K562 (cell line): Measurements from ENCODE around the gene XIRP1. TPM values are rescaled to one million over a fixed set of nuclear protein-coding genes. Genes with fewer than 3 reads are reported as not detected.
A peak's percentile ranks its signal among the peaks of the same experiment; 100 is the strongest.

Experiments
- ATAC-seq: fragments of 200-7000 bp; cut with Tn5 transposase; 3 replicates; pipeline ENCODE4 v1.9.1; 2020; ENCODE audit warnings: moderate library complexity
- BruUV-seq: library from RNA; stranded (reverse); fragments of 400-500 nt; replicated peaks from 2 replicates; lab custom pipeline; 2021; lab: Mats Ljungman, UMichigan
- CTCF ChIA-PET: fragments of 300-600 bp; formaldehyde crosslinking; extraction: SDS; loops from one replicate; lab custom pipeline; 2021; ENCODE audit warnings: low intra/inter-chr PET ratio; lab: Yijun Ruan, JAX
- POLR2A ChIA-PET: fragments of 300-600, 350-650 bp; sonication (Branson Sonifier 250); formaldehyde crosslinking; extraction: SDS; loops from one replicate; lab custom pipeline; 2021; ENCODE audit warnings: antibody characterized with exemption, inconsistent platforms; lab: Yijun Ruan, JAX
- DNase-seq, 4 experiments: peaks; one replicate each; pipeline versions ENCODE4 v3.0.0 to v3.0.0-alpha.2; 2011 to 2018; ENCODE audit warnings: low spot score in 3 of 4, mixed read lengths in 3 of 4; ENCODE audit errors: extremely low read depth in 1 of 4
- FAIRE-seq: peaks from 2 replicates; lab custom pipeline; 2011; peaks lifted over from hg19 to GRCh38; lab: Jason Lieb, UNC
- H2AFZ ChIP-seq: 2 replicates; pipeline ENCODE4 v1.6.0; 2011; ENCODE audit warnings: low read depth, low read length, control low read depth, inconsistent platforms
- H3K27ac ChIP-seq: fragments of 200-600 bp; 3 replicates; pipeline ENCODE4 v1.8.0; 2011; ENCODE audit warnings: low read depth, mild to moderate bottlenecking, control low read depth, inconsistent platforms, low read length, moderate library complexity, mixed read lengths; ENCODE audit errors: extremely low read depth
- H3K27me3 ChIP-seq, 2 experiments: fragments of 300-600 bp in 1 of 2; 2 replicates in 1 of 2; 3 replicates in 1 of 2; pipeline versions ENCODE4 v1.6.0 to v1.8.0; 2011; ENCODE audit warnings: inconsistent platforms in 2 of 2, low read length in 2 of 2, mild to moderate bottlenecking in 1 of 2, mixed read lengths in 1 of 2, moderate library complexity in 1 of 2; ENCODE audit not compliant: control insufficient read depth in 2 of 2, insufficient read depth in 2 of 2
- H3K36me3 ChIP-seq: fragments of 300-600 bp; 3 replicates; pipeline ENCODE4 v1.8.0; 2011; ENCODE audit warnings: mild to moderate bottlenecking, low read length, inconsistent platforms; ENCODE audit not compliant: control insufficient read depth, insufficient read depth
- H3K4me1 ChIP-seq, 2 experiments: fragments of 200-600 bp in 1 of 2; replicated peaks in 1 of 2; 2 replicates in 1 of 2; 3 replicates in 1 of 2; pipeline versions ENCODE4 v1.5.1 to v1.8.0; 2011; ENCODE audit warnings: inconsistent platforms in 2 of 2, low read length in 2 of 2, mild to moderate bottlenecking in 1 of 2, mixed read lengths in 1 of 2, moderate library complexity in 1 of 2; ENCODE audit not compliant: control insufficient read depth in 2 of 2, insufficient read depth in 2 of 2
- H3K4me2 ChIP-seq: 2 replicates; pipeline ENCODE4 v1.6.1; 2011; ENCODE audit warnings: low read length, control low read depth, inconsistent platforms, mixed read lengths; ENCODE audit not compliant: insufficient read depth
- H3K4me3 ChIP-seq: fragments of 200-600 bp; sonication (generic), shearing (Covaris generic); 2 replicates; pipeline ENCODE4 v1.5.1; 2016; ENCODE audit warnings: control low read depth, inconsistent platforms
- H3K79me2 ChIP-seq: fragments of 200-600 bp; 3 replicates; pipeline ENCODE4 v1.8.0; 2011; ENCODE audit warnings: low read length, inconsistent platforms; ENCODE audit not compliant: control insufficient read depth, insufficient read depth
- H3K9ac ChIP-seq, 2 experiments: 2 replicates each; pipeline versions ENCODE4 v1.6.0 to v1.6.1; 2011; ENCODE audit warnings: low read depth in 2 of 2, low read length in 2 of 2, control low read depth in 1 of 2, inconsistent platforms in 1 of 2, mild to moderate bottlenecking in 1 of 2, mixed read lengths in 1 of 2; ENCODE audit not compliant: insufficient read depth in 1 of 2
- H3K9me1 ChIP-seq: one replicate; pipeline ENCODE4 v1.6.0; 2011; ENCODE audit warnings: inconsistent platforms, mild to moderate bottlenecking, low read length, moderate library complexity; ENCODE audit not compliant: control insufficient read depth, insufficient read depth
- H3K9me3 ChIP-seq: replicated peaks from 2 replicates; pipeline ENCODE4 v1.5.1; 2011; ENCODE audit warnings: low read depth, low read length, inconsistent platforms; ENCODE audit not compliant: control insufficient read depth, insufficient read depth
- H4K20me1 ChIP-seq: replicated peaks from 2 replicates; pipeline ENCODE4 v1.6.1; 2011; ENCODE audit warnings: low read length, inconsistent platforms, mixed read lengths; ENCODE audit not compliant: control insufficient read depth, insufficient read depth
- BDP1 ChIP-seq: IDR thresholded peaks from 3 replicates; pipeline ENCODE4 v1.6.1; 2011; ENCODE audit not compliant: insufficient read length, insufficient read depth
- EHMT2 ChIP-seq: fragments of 450-650 bp; IDR thresholded peaks from 2 replicates; pipeline ENCODE4 v1.6.1; 2018; ENCODE audit warnings: antibody characterized with exemption
- HDAC1 ChIP-seq, 2 experiments: fragments of 450-650 bp; IDR thresholded peaks; 2 replicates each; pipeline ENCODE4 v1.6.1; 2016 to 2017; ENCODE audit warnings: inconsistent platforms in 1 of 2, mild to moderate bottlenecking in 1 of 2, moderate library complexity in 1 of 2
- MCM2 ChIP-seq: fragments of 450-650 bp; IDR thresholded peaks from 2 replicates; pipeline ENCODE4 v1.6.1; 2017; ENCODE audit warnings: low read depth, mild to moderate bottlenecking
- NFRKB ChIP-seq: fragments of 450-650 bp; IDR thresholded peaks from 2 replicates; pipeline ENCODE4 v1.6.1; 2016; ENCODE audit warnings: low read depth
- RBBP5 ChIP-seq: fragments of 200-600 bp; sonication (generic); IDR thresholded peaks from 2 replicates; pipeline ENCODE4 v1.6.1; 2012; ENCODE audit warnings: borderline replicate concordance, mild to moderate bottlenecking, low read length, control low read depth, inconsistent platforms; ENCODE audit not compliant: insufficient read depth, poor library complexity, severe bottlenecking
- REST ChIP-seq, 2 experiments: fragments of 450-650 bp; formaldehyde crosslinking in 1 of 2; IDR thresholded peaks; 2 replicates each; pipeline versions ENCODE4 v1.4.0 to v1.6.1; 2014 to 2020; ENCODE audit warnings: mild to moderate bottlenecking in 2 of 2, borderline replicate concordance in 1 of 2, low read depth in 1 of 2
- SNAPC5 ChIP-seq: fragments of 250-450 bp; sonication (Bioruptor Pico); IDR thresholded peaks from 2 replicates; pipeline ENCODE4 v1.8.0; 2021; ENCODE audit warnings: moderate library complexity, mild to moderate bottlenecking, inconsistent platforms
- ZNF212 ChIP-seq: fragments of 450-650 bp; formaldehyde crosslinking; IDR thresholded peaks from 2 replicates; pipeline ENCODE4 v1.4.0; 2020; ENCODE audit warnings: mild to moderate bottlenecking
- ZNF316 ChIP-seq: fragments of 450-650 bp; IDR thresholded peaks from 2 replicates; pipeline ENCODE4 v1.6.1; 2016
- WGBS: fragments of 100-300 bp; shearing (Covaris generic); methylation state at CpG from one replicate; pipeline ENCODE4 v1.1.6; 2016; ENCODE audit warnings: low coverage, mixed read lengths; ENCODE audit not compliant: insufficient coverage; ENCODE audit errors: missing lambda C conversion rate; 5-methylcytosine and 5-hydroxymethylcytosine counted together
- in situ Hi-C: fragments of 300-500 bp; cut with MboI; formaldehyde crosslinking; loops from 4 replicates; pipeline ENCODE4 v1.15.0; 2018; ENCODE audit warnings: inconsistent platforms, mixed read lengths
- intact Hi-C: fragments of 100-400 bp; cut with micrococcal nuclease; formaldehyde crosslinking; loops from 2 replicates; pipeline ENCODE4 v1.14.2; 2022
- polyA plus RNA-seq, 8 experiments: library from polyadenylated mRNA; depleted of rRNA in 4 of 8; stranded (reverse) in 5 of 8; unstranded in 3 of 8; fragments of >200 nt; fragmentation: Nextera tagmentation in 2 of 8; fragmentation: Illumina TruSeq in 1 of 8; extraction: Ambion mirVana in 2 of 8; extraction: Trizol in 1 of 8; gene quantifications; 2 replicates each; pipeline versions ENCODE4 v1.2.1 to v1.2.3, GENCODE V29; 2011 to 2014; ENCODE audit warnings: inconsistent platforms in 1 of 8, missing spikeins in 1 of 8
- total RNA-seq, 7 experiments: library from RNA; depleted of rRNA in 6 of 7; stranded (reverse); fragments of >200 nt in 6 of 7; fragmentation: Illumina TruSeq in 2 of 7; extraction: Trizol in 2 of 7; gene quantifications; 2 replicates each; pipeline versions ENCODE4 v1.2.1 to v1.2.3, GENCODE V29; 2011 to 2021; ENCODE audit warnings: low replicate concordance in 1 of 7
- TF ChIP-seq, protein P1 (sequence below): fragments of 250-450 bp; sonication (Bioruptor Pico); IDR thresholded peaks from 2 replicates; pipeline ENCODE4 v1.8.0; 2021; ENCODE audit warnings: borderline replicate concordance, mild to moderate bottlenecking, moderate library complexity; ENCODE audit not compliant: poor library complexity, severe bottlenecking
- TF ChIP-seq, protein P2 (sequence below): fragments of 250-450 bp; sonication (Bioruptor Pico); IDR thresholded peaks from 2 replicates; pipeline ENCODE4 v1.5.1; 2021; ENCODE audit warnings: mild to moderate bottlenecking

XIRP1 gene
- total and polyA plus RNA-seq, 9 of the 15 experiments (the other 6 are each of a cell fraction or from before 2014, with no cell fraction given) = 0.03 to 0.27 (median 0.08) TPM; not detected in 3

DNA sequence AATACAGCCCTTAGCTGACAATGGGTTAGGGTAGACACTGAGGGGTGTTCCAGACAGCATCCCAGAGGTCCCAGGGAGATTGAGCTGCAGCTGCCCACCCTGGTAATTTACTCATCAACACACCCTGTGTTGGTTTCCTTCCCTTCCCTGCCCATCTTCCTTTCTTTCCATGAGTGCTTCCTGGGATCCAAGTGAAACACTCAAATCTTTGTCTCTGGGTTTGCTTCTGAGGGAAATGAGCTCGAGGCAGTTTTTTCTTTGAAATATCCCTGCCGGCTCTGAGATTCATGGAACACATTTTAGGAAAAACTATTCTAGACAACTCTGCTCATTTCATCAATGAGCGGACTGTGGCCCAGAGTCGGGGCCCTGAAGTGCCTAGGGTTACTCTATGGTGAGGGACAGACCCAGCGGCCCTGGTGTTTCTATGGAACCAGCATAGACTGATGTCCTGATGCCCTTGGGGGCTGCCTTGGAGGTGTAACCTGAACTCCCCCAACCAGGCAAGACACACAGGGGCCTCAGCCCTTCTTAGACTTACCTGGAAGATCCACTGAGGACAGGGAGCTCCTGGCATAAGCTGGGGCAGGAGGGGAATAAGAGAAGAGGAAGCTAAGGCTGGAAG is 24.1 kb downstream of the XIRP1 start:
- no peak for DNase-seq
- H3K4me2 ChIP-seq = no peak overlapping the region
- no peak overlapping the region for H3K4me3 ChIP-seq
- ChIA-PET POLR2A (interaction anchor here (0.5 to 2.8 kb wide), 4 partner anchors 9 to 213 kb away, joined by 3 to 14 read pairs (median 8); no protein-coding TSS in a partner anchor), CTCF (no interaction called here)
- H2AFZ ChIP-seq = peak overlapping the region; percentile 29; the same call in 1 of the 2 replicates
- in situ Hi-C loops (no loop called here), intact Hi-C loops (no loop called here)
- H3K27me3 ChIP-seq = no peaks in the 10 kb centered on the region
- no peak for FAIRE-seq
- no peak for ATAC-seq
- 57% methylated on average over 5 of the region's 5 CpGs for WGBS
- no peaks in the 10 kb centered on the region for H3K36me3 ChIP-seq
- H3K9me3 ChIP-seq = no peaks in the 10 kb centered on the region
- no peaks in the 10 kb centered on the region for H3K9me1 ChIP-seq
- H3K79me2 ChIP-seq = no peaks in the 10 kb centered on the region
- peaks cover 0 to 24% of the 10 kb centered on the region in 2 experiments; a peak in 4 of 5 replicates for H3K4me1 ChIP-seq
- no peaks in the 10 kb centered on the region for H4K20me1 ChIP-seq
- H3K27ac ChIP-seq = no peak overlapping the region
- peak overlapping the region in 1 of 2 experiments; percentile 17; a peak in 1 of 4 replicates for H3K9ac ChIP-seq
- no TSS peak for BruUV-seq
- TF ChIP-seq NFRKB (no peak), EHMT2 (no peak), REST (IDR thresholded peaks at IDR 0.05; ENCODE audit: borderline replicate concordance) (no peak), REST (CRISPR knock-in tag; IDR thresholded peaks at IDR 0.05; ENCODE audit: low read depth) (no peak), BDP1 (no peak), ZNF316 (no peak), RBBP5 (no peak), MCM2 (no peak), ZNF212 (no peak), HDAC1 (IDR thresholded peaks at IDR 0.05) (no peak), SNAPC5 (CRISPR knock-in tag) (no peak)
- TF ChIP-seq, protein P1, sequence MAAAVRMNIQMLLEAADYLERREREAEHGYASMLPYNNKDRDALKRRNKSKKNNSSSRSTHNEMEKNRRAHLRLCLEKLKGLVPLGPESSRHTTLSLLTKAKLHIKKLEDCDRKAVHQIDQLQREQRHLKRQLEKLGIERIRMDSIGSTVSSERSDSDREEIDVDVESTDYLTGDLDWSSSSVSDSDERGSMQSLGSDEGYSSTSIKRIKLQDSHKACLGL (CRISPR knock-in tag) = no peak
- TF ChIP-seq, protein P2, sequence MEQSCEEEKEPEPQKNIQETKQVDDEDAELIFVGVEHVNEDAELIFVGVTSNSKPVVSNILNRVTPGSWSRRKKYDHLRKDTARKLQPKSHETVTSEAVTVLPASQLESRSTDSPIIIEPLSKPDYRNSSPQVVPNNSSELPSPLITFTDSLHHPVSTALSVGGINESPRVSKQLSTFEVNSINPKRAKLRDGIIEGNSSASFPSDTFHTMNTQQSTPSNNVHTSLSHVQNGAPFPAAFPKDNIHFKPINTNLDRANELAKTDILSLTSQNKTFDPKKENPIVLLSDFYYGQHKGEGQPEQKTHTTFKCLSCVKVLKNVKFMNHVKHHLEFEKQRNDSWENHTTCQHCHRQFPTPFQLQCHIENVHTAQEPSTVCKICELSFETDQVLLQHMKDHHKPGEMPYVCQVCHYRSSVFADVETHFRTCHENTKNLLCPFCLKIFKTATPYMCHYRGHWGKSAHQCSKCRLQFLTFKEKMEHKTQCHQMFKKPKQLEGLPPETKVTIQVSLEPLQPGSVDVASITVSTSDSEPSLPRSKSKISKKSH = no peak
